GM12891 (cell line): ENCODE data around the gene QSER1.
A peak's percentile ranks its signal among the peaks of the same experiment; 100 is the strongest.
"Not testable (repeated sequence)": the region's sequence is repeated elsewhere in the genome, so short reads cannot be mapped to it uniquely, and the experiment has no call there.

ENCODE experiments used
- DNase-seq: peaks from one replicate; pipeline ENCODE4 v3.0.0; 2011; ENCODE audit warnings: low spot score; ENCODE audit not compliant: insufficient read length
- FAIRE-seq: peaks from 2 replicates; lab custom pipeline; 2011; peaks lifted over from hg19 to GRCh38; lab: Jason Lieb, UNC
- PAX5 ChIP-seq: IDR thresholded peaks from 2 replicates; pipeline ENCODE4 v1.6.1; 2011; ENCODE audit warnings: low read length, moderate library complexity, mild to moderate bottlenecking; ENCODE audit not compliant: insufficient read depth, severe bottlenecking
- POLR2A ChIP-seq: IDR thresholded peaks from 2 replicates; pipeline ENCODE4 v1.6.1; 2011; ENCODE audit warnings: low read depth, low read length, control low read depth
- POLR2AphosphoS5 ChIP-seq: IDR thresholded peaks from 2 replicates; pipeline ENCODE4 v1.6.1; 2011; ENCODE audit warnings: low read depth, low read length, control low read depth
- POU2F2 ChIP-seq: IDR thresholded peaks from 2 replicates; pipeline ENCODE4 v1.6.1; 2011; ENCODE audit warnings: low read depth, mild to moderate bottlenecking, control low read depth, low read length, moderate library complexity
- SPI1 ChIP-seq: IDR thresholded peaks from 2 replicates; pipeline ENCODE4 v1.6.1; 2011; ENCODE audit warnings: low read depth, low read length, control low read depth
- TAF1 ChIP-seq: IDR thresholded peaks from 2 replicates; pipeline ENCODE4 v1.6.1; 2011; ENCODE audit warnings: low read depth, low read length, control low read depth

Gene QSER1

DNA sequence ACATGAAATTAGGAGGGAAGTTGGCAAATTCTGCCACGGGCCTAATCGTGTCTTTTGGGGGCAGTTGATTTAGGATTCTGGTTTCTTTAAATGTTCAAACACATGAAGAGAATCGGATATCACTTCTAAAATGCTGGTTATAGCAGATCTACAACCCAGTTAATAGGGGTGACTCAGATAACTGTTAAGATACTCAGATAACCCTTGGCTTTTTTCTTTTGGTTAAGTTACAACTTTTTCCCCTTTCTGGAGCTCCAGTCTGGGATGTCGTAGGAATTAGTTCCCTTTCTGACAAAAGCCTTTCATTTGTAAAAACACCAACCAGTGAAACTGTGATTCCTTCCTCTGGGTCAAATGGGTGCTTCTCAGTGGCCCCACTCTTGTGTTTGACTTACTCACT, 124.0 kb downstream of the QSER1 start:
- FAIRE-seq, result no peak
- DNase-seq, result no peak
- TF ChIP-seq POLR2AphosphoS5 (no peak), TAF1 (no peak), PAX5 (no peak), SPI1 (no peak), POU2F2 (no peak), POLR2A (no peak)

DNA sequence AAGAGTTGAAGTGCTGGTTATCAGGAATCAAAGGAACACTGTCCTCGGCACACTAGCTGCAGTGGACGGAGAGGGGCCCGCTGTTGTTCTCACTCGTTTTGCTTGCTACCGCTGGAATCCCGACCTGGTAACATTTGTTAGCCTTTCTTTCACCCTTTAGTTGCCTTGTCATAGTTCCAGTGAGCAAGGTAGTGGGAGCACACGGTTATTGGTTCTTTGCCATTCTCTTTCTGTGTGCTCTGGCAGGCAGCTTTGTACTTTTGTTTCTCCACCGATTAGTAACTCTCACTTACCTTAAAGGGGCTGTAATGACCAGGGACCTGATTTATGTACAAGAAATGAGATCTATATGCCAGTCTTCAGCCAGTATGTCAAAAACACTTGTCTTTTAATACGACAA, 124.9 kb downstream of the QSER1 start:
- TF ChIP-seq SPI1, result no peak
- no peak for TF ChIP-seq POLR2AphosphoS5
- TF ChIP-seq POLR2A, result no peak
- TF ChIP-seq TAF1, result no peak
- TF ChIP-seq PAX5, result no peak
- no peak for FAIRE-seq
- no peak for DNase-seq

DNA sequence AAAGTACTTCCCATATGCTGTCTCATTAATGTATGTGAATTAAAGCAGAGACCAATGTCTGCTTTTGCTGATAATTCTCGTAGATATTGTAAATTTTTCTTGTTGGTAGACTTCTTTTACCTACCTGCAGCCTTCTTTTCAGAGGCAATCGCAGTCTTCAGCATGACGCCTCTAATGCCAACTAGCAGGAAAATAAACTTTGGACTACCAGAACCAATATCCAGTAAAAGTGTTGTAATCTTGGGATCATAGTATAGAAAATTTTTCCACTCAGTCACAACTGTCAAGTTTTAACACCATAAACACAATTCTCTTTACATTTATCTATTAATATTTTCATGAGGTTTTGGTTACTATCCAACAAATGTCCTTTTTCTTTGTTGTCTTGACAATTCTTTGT, 125.4 kb downstream of the QSER1 start:
- TF ChIP-seq TAF1, result no peak
- TF ChIP-seq PAX5, result no peak
- TF ChIP-seq SPI1, result no peak
- TF ChIP-seq POLR2AphosphoS5, result no peak
- DNase-seq, result no peak
- no peak for FAIRE-seq

DNA sequence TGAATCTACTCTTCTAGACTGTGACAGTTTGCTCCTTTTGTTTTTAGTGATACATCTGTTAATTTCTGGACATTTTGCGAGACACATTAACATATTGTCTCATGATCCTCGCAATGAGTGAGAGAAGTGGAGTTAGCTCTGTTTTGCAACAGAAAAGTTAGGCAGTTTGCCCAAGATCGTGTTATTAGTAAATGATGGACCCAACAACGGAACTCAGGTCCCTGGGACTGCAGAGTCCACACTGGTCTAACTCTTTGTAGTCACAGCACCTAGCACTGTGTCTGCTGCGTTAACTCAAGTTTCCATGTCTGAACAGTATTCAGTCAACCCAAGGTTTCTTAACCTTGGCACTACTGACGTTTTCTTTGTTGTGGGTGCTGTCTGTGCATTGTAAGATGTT, 126.2 kb downstream of the QSER1 start:
- DNase-seq, result no peak
- no peak for FAIRE-seq
- TF ChIP-seq SPI1, result no peak
- no peak for TF ChIP-seq POLR2AphosphoS5
- TF ChIP-seq PAX5, result no peak
- no peak for TF ChIP-seq TAF1
- TF ChIP-seq POLR2A, result no peak
- no peak for TF ChIP-seq POU2F2

DNA sequence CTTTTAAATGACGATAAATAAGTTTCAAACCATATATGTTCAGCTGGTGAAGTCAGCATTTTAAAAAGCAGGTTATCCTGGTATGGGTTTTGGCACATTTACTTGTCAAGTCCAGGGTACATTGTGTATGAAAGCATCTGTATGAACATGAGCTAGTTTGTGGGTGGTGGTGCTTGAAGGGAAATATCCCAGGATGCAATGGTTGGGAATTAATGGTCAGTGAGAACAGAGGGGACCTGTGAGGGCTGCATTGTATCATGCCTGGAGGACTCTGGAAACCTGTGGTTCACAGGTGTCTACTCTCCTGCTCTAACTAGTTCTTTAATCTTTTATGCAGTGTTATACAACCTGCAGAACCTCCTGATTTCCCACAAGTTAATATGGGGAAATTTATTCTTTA, 128.9 kb downstream of the QSER1 start:
- DNase-seq (no peak), FAIRE-seq (no peak)

DNA sequence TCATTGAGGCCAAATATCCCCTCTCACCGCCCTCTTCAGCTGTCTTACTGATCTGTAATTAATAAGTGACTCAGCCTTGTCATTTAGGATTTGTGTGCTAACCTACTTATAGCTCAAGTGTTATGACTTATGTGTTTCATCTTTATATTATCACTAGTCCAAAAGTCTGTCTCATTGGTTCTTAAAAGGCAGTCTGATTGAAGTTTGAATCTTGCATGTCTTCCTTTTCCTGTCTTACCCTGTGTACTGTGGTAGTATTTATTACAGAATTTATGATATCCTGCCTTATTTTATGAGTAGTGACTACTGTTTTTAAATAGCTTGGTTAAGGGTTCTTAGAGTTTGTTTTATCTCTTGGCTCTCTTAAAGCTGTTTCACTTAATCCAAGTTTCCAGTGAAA, 129.3 kb downstream of the QSER1 start:
- DNase-seq (no peak), FAIRE-seq (peak; percentile 26)
- TF ChIP-seq POLR2A (no peak), TAF1 (no peak), PAX5 (no peak), POLR2AphosphoS5 (no peak), POU2F2 (no peak), SPI1 (no peak)

More for the DNA sequence above, 128.9 kb downstream of the QSER1 start:
- TF ChIP-seq TAF1, result no peak
- no peak for TF ChIP-seq SPI1
- no peak for TF ChIP-seq POLR2AphosphoS5
- TF ChIP-seq POU2F2, result no peak
- no peak for TF ChIP-seq PAX5
- no peak for TF ChIP-seq POLR2A

DNA sequence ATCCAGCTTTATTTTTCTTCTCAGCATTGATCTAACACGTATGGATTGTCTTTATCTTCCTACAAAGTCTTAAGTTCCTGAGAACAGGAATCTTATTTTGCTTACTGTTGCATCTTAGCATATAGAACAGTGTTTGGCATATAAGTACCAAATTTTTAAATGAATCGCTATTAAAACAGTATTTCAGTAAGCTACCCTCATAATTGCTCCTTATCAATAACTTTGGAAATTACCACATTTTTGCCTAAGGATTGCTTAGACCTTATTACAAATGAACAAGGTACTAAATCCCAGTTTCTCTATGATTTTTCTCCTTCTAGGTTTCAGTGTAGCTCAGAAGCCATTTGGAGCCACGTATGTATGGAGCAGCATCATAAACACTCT, 132.7 kb downstream of the QSER1 start:
- FAIRE-seq (no peak), DNase-seq (no peak)
- TF ChIP-seq SPI1 (no peak), POLR2AphosphoS5 (no peak), TAF1 (no peak), POU2F2 (no peak)

DNA sequence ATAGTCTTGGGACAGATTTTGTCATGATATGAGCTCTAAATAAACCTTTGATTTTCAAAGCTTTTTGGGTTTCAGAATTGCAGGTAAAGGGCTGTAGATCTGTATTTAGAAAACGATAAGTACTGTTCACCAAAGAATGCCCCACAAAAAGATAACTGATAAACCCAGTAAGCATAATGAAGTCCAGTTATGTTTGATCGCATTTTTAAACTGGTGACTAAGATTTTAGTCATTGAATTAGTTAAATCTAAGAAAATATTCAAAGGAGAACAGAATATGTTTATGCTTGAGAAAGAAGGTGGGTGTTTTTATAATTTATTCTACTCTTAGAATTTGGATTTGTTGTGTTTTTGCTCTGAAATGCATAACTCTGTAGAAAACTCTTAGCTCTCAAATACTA, 134.6 kb downstream of the QSER1 start:
- DNase-seq (no peak), FAIRE-seq (no peak)
- TF ChIP-seq POLR2A (no peak), TAF1 (no peak), PAX5 (no peak), SPI1 (no peak), POLR2AphosphoS5 (no peak), POU2F2 (no peak)

DNA sequence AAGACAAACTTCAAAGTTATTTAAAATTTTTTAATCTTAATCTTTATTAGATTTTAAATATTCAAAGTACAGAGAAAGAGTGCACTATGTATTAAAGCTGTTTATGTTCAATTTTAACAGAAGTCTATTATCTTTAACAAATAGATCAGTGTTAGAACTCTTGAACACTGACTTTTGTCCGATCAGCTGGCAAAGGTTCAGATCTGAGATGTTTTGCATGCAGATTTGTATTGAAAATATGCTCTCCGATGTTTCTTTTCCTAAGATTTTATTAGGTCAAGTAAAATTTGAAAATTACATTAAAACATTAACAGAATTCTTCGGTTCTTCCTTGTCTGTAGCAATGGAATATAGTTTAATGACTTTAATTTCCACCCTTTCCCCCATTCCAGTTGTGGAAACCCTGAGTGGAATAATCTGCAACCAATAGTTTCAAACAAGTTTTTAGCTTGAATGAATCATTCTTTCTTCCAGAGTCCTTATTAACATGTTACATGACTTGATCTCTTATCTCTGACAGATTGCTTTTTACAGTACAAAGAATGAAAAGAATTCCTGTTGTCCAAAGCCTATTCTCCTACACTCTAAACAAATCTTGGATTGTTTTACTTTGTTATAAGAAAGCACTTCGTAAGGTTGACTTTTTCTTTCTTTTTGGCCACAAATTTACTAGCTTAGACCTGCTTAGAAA, 135.4 kb downstream of the QSER1 start:
- FAIRE-seq (no peak), DNase-seq (no peak)
- TF ChIP-seq SPI1, result no peak
- no peak for TF ChIP-seq PAX5
- TF ChIP-seq POLR2AphosphoS5, result no peak
- TF ChIP-seq POLR2A, result no peak
- TF ChIP-seq POU2F2, result no peak

DNA sequence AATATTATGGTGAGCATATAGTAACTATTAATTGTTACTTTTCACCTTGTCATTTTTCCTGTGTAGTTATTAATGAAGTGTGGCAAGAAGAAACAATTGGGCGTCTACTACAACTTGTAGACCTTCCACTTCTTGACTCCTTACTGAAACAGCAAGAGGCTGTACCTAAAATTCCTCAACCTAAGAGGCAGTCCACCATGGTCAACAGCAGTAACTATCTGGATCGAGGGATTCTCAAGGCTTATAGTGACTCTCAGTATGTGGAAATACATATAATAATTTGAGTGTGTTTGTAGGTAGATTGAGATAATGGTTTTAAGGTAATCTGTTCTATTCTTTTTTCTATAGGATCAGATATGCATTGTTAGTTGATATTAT, 135.9 kb downstream of the QSER1 start:
- no peak for DNase-seq
- FAIRE-seq, result no peak
- TF ChIP-seq TAF1 (no peak), POLR2AphosphoS5 (no peak), SPI1 (no peak), PAX5 (no peak), POLR2A (no peak), POU2F2 (no peak)

DNA sequence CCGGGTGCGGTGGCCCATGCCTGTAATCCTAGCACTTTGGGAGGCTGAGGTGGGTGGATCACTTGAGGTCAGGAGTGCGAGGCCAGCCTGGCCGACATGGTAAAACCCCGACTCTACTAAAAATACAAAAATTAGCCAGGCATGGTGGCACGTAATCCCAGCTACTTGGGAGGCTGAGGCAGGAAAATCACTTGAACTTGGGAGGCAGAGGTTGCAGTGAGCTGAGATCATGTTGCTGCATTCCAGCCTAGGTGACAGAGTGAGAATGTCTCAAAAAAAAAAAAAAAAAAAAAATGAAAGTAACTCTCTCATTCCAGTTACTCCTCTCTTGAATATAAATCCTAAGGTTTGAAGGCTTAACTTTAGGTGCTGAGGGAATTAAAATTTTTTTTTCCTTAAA, 136.6 kb downstream of the QSER1 start:
- FAIRE-seq, DNase-seq: not testable (repeated sequence)
